Testis (tissue), 2 donors: ENCODE data around the gene OTUB2.

ENCODE experiments used
- POLR2A ChIP-seq: fragments of 450-650 bp; IDR thresholded peaks from one replicate; pipeline ENCODE4 v1.6.1; 2017; ENCODE audit warnings: antibody characterized with exemption, mild to moderate bottlenecking, moderate library complexity
- TF ChIP-seq, protein P1 (sequence below), 3 experiments: fragments of 450-650 bp in 2 of 3; fragments of 200-600 bp in 1 of 3; sonication (generic) in 1 of 3; IDR thresholded peaks; one replicate each; pipeline ENCODE4 v1.5.1; 2016 to 2019; ENCODE audit warnings: antibody characterized with exemption in 3 of 3, mild to moderate bottlenecking in 2 of 3, moderate library complexity in 1 of 3

DNA sequence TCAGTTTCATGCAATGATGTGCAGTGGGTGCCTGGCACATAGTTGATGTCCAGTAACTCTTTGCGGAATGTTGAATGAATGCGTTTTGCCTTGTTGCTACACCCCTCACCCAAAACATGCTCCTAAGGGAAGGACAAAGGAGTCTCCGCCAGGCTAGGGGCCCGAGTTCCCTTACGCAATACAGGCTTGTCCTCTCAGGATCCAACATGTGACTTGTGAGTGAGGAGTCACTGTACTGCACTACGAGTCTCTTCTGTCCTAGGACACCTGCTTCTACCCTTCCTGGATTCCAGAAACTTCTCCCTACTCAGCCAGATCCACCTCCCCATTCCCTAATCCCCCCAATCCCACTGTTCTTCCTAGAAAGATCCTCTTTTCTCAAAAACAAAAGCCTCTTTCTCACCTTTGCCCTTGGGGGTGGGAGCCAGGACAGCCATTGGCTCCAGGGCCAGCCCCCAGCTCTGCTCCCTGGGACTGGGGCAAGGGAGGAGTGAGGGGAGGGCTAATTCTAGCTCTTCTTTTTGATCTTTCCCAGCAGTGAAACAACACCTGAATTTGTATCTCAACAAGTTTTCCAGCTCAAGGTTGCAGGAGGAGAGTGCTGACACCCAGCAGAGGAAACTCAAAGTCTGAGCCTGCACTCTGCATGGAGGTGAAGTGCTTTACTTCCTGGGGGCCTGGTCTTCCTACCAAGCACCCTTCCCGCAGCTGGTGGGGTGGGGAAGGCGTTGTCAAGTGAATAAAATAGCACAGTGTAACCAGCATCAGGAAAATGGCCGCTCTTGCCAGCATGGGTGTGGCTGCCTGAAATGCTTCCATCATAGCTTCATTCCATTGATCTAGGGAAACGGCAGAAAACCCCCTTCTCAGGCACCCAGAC, 3.4 kb upstream of the OTUB2 start:
- TF ChIP-seq, protein P1, sequence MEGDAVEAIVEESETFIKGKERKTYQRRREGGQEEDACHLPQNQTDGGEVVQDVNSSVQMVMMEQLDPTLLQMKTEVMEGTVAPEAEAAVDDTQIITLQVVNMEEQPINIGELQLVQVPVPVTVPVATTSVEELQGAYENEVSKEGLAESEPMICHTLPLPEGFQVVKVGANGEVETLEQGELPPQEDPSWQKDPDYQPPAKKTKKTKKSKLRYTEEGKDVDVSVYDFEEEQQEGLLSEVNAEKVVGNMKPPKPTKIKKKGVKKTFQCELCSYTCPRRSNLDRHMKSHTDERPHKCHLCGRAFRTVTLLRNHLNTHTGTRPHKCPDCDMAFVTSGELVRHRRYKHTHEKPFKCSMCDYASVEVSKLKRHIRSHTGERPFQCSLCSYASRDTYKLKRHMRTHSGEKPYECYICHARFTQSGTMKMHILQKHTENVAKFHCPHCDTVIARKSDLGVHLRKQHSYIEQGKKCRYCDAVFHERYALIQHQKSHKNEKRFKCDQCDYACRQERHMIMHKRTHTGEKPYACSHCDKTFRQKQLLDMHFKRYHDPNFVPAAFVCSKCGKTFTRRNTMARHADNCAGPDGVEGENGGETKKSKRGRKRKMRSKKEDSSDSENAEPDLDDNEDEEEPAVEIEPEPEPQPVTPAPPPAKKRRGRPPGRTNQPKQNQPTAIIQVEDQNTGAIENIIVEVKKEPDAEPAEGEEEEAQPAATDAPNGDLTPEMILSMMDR (IDR thresholded peaks at IDR 0.05): no peak
- TF ChIP-seq POLR2A: no peak
